Ishikawa (cell line): Measurements from ENCODE around the gene SEMA3D.

Experiments
- CEBPB ChIP-seq: IDR thresholded peaks from 2 replicates; pipeline ENCODE4 v1.6.1; 2012
- CREB1 ChIP-seq: IDR thresholded peaks from 2 replicates; pipeline ENCODE4 v1.6.1; 2012; ENCODE audit warnings: low read depth
- EGR1 ChIP-seq: IDR thresholded peaks from 2 replicates; pipeline ENCODE4 v1.6.1; 2012
- EP300 ChIP-seq: IDR thresholded peaks from 2 replicates; pipeline ENCODE4 v1.6.1; 2012; ENCODE audit warnings: borderline replicate concordance
- FOXM1 ChIP-seq: IDR thresholded peaks from 2 replicates; pipeline ENCODE4 v1.6.1; 2012; ENCODE audit warnings: low read depth, borderline replicate concordance
- MAX ChIP-seq: IDR thresholded peaks from 2 replicates; pipeline ENCODE4 v1.6.1; 2012
- NFIC ChIP-seq: IDR thresholded peaks from 2 replicates; pipeline ENCODE4 v1.6.1; 2012
- RAD21 ChIP-seq: IDR thresholded peaks from 2 replicates; pipeline ENCODE4 v1.6.1; 2012; ENCODE audit warnings: low read depth
- REST ChIP-seq: IDR thresholded peaks from 2 replicates; pipeline ENCODE4 v1.6.1; 2012; ENCODE audit warnings: low read depth, mild to moderate bottlenecking
- TAF1 ChIP-seq: IDR thresholded peaks from 2 replicates; pipeline ENCODE4 v1.6.1; 2012; ENCODE audit warnings: low read depth, mild to moderate bottlenecking
- TCF12 ChIP-seq: IDR thresholded peaks from 2 replicates; pipeline ENCODE4 v1.6.1; 2012; ENCODE audit warnings: low read depth
- TEAD4 ChIP-seq: IDR thresholded peaks from 2 replicates; pipeline ENCODE4 v1.6.1; 2012
- USF1 ChIP-seq: IDR thresholded peaks from 2 replicates; pipeline ENCODE4 v1.6.1; 2012
- YY1 ChIP-seq: IDR thresholded peaks from 2 replicates; pipeline ENCODE4 v1.6.1; 2012; ENCODE audit warnings: low read depth
- ZBTB7A ChIP-seq: IDR thresholded peaks from 2 replicates; pipeline ENCODE4 v1.6.1; 2012; ENCODE audit warnings: low read depth

SEMA3D gene

GRCh38 chr7:84985073-84985784 lies 201.6 kb downstream of the SEMA3D start:
- no peak for TF ChIP-seq USF1
- no peak for TF ChIP-seq RAD21
- no peak for TF ChIP-seq CREB1
- no peak for TF ChIP-seq NFIC
- no peak for TF ChIP-seq CEBPB
- no peak for TF ChIP-seq EP300
- TF ChIP-seq REST, result no peak
- TF ChIP-seq FOXM1, result no peak
- TF ChIP-seq TEAD4, result no peak

- no peak for TF ChIP-seq ZBTB7A
- no peak for TF ChIP-seq TEAD4
- no peak for TF ChIP-seq CREB1
- TF ChIP-seq FOXM1, result no peak
These were observed 204.7 kb downstream of the SEMA3D start for GRCh38 chr7:84982199-84982598.

- TF ChIP-seq EGR1 (no peak), REST (no peak), RAD21 (no peak), MAX (no peak), TEAD4 (no peak), TAF1 (no peak), CEBPB (no peak), ZBTB7A (no peak), EP300 (peak; percentile 10; the same call in 1 of the 2 replicates), USF1 (no peak), TCF12 (peak; percentile 58; the same call in 1 of the 2 replicates), CREB1 (no peak), FOXM1 (no peak), NFIC (peak; percentile 55; the same call in 1 of the 2 replicates), YY1 (no peak)
These were observed 205.5 kb downstream of the SEMA3D start for GRCh38 chr7:84981055-84981976.

- no peak for TF ChIP-seq USF1
- no peak for TF ChIP-seq EP300
These were observed 211.2 kb downstream of the SEMA3D start for GRCh38 chr7:84975586-84976185.

GRCh38 chr7:84971360-84971759 lies 215.5 kb downstream of the SEMA3D start:
- no peak for TF ChIP-seq FOXM1

GRCh38 chr7:84970670-84971069 lies 216.2 kb downstream of the SEMA3D start:
- no peak for TF ChIP-seq MAX
- no peak for TF ChIP-seq RAD21
- TF ChIP-seq REST, result no peak
- no peak for TF ChIP-seq TAF1
- TF ChIP-seq EGR1, result no peak
- TF ChIP-seq ZBTB7A, result no peak
- TF ChIP-seq FOXM1, result no peak
- no peak for TF ChIP-seq CREB1
- TF ChIP-seq USF1, result no peak
- no peak for TF ChIP-seq YY1
- no peak for TF ChIP-seq EP300
- TF ChIP-seq TCF12, result no peak
